Cardiac fibroblast (primary cell): ENCODE data around the gene ALOX5.
"Not testable (repeated sequence)": the region's sequence is repeated elsewhere in the genome, so short reads cannot be mapped to it uniquely, and the experiment has no call there.

ENCODE experiments used
- DNase-seq, 2 donors: peaks; one replicate each; pipeline versions ENCODE4 v3.0.0 to v3.0.0-alpha.2; 2010; ENCODE audit warnings: low read depth in 2 of 2
- H3K4me3 ChIP-seq, 2 donors: replicated peaks in 1 of 2; 1 replicate in 1 of 2; 2 replicates in 1 of 2; pipeline ENCODE4 v1.5.1; 2011; ENCODE audit warnings: low read depth in 2 of 2, low read length in 2 of 2, mild to moderate bottlenecking in 2 of 2, moderate library complexity in 1 of 2
- TF ChIP-seq, protein P1 (sequence below): IDR thresholded peaks from one replicate; pipeline ENCODE4 v1.5.1; 2011; ENCODE audit warnings: low read depth, mild to moderate bottlenecking, low read length, inconsistent platforms

The ALOX5 gene

DNA sequence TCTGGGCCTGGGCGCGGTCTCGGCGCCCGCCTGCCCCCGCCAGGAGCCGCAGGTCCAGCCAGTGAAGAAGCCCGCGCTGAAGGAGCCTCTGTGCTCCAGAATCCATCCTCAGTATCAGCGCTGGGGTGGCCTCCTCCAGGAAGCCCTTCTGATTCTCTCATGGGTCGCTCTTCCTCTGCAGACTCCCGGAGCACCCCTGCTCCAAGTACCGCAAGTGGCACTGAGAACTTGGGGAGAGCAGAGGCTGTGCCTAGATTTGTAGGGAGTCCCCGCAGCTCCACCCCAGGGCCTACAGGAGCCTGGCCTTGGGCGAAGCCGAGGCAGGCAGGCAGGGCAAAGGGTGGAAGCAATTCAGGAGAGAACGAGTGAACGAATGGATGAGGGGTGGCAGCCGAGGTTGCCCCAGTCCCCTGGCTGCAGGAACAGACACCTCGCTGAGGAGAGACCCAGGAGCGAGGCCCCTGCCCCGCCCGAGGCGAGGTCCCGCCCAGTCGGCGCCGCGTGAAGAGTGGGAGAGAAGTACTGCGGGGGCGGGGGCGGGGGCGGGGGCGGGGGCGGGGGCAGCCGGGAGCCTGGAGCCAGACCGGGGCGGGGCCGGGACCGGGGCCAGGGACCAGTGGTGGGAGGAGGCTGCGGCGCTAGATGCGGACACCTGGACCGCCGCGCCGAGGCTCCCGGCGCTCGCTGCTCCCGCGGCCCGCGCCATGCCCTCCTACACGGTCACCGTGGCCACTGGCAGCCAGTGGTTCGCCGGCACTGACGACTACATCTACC, at the start of gene ALOX5:
Gene ALOX5 (plus strand): TSS at position 641 of the 774 bp plus-strand sequence. CDS start 64 bp downstream, at position 705.
- peak in 1 of 2 donors; percentile 13 for DNase-seq
- peak within 1 kb of the TSS in 1 of 2 donors; percentile 24 for H3K4me3 ChIP-seq
- TF ChIP-seq, protein P1, sequence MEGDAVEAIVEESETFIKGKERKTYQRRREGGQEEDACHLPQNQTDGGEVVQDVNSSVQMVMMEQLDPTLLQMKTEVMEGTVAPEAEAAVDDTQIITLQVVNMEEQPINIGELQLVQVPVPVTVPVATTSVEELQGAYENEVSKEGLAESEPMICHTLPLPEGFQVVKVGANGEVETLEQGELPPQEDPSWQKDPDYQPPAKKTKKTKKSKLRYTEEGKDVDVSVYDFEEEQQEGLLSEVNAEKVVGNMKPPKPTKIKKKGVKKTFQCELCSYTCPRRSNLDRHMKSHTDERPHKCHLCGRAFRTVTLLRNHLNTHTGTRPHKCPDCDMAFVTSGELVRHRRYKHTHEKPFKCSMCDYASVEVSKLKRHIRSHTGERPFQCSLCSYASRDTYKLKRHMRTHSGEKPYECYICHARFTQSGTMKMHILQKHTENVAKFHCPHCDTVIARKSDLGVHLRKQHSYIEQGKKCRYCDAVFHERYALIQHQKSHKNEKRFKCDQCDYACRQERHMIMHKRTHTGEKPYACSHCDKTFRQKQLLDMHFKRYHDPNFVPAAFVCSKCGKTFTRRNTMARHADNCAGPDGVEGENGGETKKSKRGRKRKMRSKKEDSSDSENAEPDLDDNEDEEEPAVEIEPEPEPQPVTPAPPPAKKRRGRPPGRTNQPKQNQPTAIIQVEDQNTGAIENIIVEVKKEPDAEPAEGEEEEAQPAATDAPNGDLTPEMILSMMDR, result no peak

DNA sequence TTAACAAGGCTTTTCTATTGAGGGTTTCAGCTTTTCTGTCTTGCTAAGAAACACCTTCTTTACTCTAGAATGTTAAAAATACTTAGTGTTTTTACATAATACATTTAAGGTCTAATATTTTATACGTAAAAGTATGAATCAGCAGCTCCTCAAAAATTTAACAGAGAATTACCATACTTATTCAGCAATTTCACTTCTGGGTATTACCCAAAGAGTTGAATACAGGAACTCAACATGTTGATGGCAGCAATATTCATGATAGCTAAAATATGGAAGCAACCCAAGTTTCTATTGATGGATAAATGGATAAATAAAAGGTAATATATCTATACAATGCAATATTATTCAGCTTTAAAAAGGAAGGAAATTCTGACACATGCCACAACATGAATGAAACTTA, 48.9 kb upstream of the ALOX5 start:
- no peak overlapping the region for H3K4me3 ChIP-seq
- DNase-seq, result no peak
- TF ChIP-seq, protein P1, result no peak

DNA sequence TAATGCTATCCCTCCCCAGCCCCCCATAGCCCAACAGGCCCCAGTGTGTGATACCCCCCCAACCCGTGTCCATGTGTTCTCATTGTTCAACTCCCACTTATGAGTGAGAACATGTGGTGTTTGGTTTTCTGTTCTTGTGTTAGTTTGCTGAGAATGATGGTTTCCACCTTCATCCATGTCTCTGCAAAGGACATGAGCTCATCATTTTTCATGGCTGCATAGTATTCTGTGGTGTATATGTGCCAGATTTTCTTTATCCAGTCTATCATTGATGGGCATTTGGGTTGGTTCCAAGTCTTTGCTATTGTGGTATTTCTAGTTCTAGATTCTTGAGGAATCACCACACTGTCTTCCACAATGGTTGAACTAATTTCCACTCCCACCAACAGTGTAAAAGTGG, 47.2 kb upstream of the ALOX5 start:
- not testable (repeated sequence) for DNase-seq, H3K4me3 ChIP-seq

DNA sequence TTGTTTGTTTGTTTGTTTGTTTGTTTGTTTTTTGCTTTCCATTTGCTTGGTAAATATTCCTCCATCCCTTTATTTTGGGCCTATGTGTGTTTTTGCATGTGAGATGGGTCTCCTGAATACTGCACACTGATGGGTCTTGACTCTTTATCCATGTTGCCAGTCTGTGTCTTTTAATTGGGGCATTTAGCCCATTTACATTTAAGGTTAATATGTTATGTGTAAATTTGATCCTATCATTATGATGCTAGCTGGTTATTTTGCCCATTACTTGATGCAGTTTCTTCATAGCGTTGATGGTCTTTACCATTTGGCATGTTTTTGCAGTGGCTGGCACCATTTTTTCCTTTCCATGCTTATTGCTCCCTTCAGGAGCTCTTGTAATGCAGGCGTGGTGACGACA, 42.2 kb upstream of the ALOX5 start:
- DNase-seq, H3K4me3 ChIP-seq: not testable (repeated sequence)

DNA sequence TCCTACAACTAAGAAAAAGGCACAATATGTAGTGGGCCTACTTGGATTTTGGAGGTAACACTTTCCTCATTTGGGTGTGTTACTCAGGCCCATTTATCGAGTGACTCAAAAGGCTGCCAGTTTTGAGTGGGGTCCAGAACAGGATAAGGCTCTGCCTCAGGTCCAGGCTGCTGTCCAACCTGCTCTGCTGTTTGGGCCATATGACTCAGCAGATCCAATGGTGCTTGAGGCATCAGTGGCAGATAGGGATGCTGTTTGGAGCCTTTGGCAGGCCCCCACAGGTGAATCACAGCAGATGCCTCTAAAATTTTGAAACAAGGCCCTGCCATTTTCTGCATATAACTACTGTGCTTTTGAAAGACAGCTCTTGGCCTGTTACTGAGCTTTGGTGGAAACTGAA, 34.1 kb upstream of the ALOX5 start:
- TF ChIP-seq, protein P1, result no peak
- DNase-seq, result no peak
- no peak overlapping the region for H3K4me3 ChIP-seq

DNA sequence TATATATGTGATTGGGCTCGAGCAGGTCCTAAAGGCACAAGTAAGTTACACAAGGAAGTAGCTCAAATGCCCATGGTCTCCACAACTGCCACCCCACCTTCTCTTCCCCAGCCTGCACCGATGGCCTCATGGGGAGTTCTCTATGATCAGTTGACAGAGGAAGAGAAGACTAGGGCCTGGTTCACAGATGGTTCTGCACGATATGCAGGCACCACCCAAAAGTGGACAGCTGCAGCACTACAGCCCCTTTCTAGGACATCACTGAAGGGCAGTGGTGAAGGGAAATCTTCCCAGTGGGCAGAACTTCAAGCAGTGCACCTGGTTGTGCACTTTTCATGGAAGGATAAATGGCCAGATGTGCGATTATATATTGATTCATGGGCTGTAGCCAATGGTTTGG, 33.6 kb upstream of the ALOX5 start:
- not testable (repeated sequence) for DNase-seq, H3K4me3 ChIP-seq

DNA sequence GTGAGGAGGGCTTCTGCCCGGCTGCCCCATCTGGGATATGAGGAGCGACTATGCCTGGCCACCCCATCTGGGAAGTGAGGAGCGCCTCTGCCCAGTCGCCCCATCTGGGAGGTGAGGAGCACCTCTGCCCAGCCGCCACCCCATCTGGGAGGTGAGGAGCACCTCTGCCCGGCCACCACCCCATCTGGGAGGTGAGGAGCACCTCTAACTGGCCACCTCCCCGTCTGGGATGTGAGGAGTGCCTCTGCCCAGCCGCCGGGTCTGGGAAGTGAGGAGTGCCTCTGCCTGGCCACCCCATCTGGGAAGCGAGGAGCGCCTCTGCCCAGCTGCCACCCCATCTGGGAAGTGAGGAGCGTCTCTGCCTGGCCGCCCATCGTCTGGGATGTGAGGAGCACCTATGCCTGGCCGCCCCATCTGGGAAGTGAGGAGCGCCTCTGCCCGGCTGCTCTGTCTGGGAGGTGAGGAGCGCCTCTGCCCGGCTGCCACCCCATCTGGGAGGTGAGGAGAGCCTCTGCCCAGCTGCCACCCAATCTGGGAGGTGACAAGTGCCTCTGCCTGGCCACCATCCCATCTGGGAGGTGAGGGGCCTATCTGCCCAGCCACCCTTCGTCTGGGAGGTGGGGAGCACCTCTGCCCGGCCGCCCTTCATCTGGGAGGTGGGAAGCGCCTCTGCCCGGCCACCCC, 27.2 kb upstream of the ALOX5 start:
- H3K4me3 ChIP-seq, result not testable (repeated sequence)

DNA sequence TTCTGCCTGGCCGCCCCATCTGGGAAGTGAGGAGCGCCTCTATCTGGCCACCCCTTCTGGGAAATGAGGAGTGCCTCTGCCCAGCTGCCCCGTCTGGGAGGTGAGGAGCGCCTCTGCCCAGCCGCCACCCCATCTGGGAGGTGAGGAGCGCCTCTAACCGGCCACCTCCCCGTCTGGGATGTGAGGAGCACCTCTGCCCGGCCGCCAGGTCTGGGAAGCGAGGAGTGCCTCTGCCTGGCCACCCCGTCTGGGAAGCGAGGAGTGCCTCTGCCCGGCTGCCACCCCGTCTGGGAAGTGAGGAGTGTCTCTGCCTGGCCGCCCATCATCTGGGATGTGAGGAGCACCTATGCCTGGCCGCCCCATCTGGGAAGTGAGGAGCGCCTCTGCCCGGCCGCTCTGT, 26.6 kb upstream of the ALOX5 start:
- H3K4me3 ChIP-seq, DNase-seq: not testable (repeated sequence)

More for the DNA sequence above, 27.2 kb upstream of the ALOX5 start:
- DNase-seq, result not testable (repeated sequence)

DNA sequence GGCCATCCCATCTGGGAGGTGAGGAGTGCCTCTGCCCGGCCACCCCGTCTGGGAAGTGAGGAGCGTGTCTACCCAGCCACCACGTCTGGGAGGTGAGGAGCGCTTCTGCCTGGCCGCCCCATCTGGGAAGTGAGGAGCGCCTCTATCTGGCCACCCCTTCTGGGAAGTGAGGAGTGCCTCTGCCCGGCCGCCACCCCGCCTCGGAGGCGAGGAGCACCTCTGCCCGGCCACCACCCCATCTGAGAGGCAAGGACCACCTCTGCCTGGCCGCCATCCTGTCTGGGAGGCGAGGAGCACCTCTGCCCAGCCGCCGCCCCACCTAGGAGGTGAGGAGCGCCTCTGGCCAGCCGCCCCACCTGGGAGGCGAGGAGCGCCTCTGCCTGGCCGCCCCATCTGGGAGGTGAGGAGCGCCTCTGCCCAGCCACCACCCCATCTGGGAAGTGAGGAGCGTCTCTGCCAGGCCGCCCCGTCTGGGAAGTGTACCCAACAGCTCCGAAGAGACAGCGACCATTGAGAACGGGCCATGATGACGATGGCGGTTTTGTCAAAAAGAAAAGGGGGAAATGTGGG, 25.7 kb upstream of the ALOX5 start:
- DNase-seq, H3K4me3 ChIP-seq: not testable (repeated sequence)

DNA sequence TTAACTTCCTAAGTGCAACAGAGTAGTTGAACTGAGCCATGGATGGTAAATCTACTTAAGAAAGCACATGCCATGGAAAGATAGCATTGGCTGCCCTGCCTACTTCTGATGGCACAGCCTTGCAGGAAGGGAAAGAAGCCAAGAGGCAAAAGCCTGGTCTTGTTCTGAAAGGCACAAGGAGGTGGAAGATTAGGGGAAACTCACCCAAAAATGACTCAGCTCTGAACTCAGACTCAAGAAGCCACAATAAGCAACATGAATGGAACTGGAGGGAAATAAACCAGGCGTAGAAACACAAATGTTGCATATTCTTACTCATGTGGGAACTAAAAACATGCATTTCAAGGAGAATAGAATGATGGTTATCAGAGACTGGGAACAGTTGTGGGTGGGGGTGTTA, 20.8 kb upstream of the ALOX5 start:
- H3K4me3 ChIP-seq, result no peak overlapping the region
- TF ChIP-seq, protein P1, result no peak

More for the DNA sequence above, 20.8 kb upstream of the ALOX5 start:
- peak in 1 of 2 donors; percentile 11 for DNase-seq
